ENCODE data around the gene NTSR1.

GRCh38 chr20:62791301-62792181 lies 82.9 kb downstream of the NTSR1 start:
- TF ChIP-seq CTCF (IDR thresholded peaks at IDR 0.05; ENCODE audit: low read depth, low read length), result peak; percentile 98
- no peak for TF ChIP-seq EZH2phosphoT487 (IDR thresholded peaks at IDR 0.05; ENCODE audit: low read depth)

Measured in OCI-LY3 (cell line).